Neural cell (in vitro differentiated cells): Measurements from ENCODE around the gene RNASEH2C. TPM values are rescaled to one million over a fixed set of nuclear protein-coding genes. Genes with fewer than 3 reads are reported as not detected.
"Not testable (repeated sequence)": the region's sequence is repeated elsewhere in the genome, so short reads cannot be mapped to it uniquely, and the experiment has no call there.

Experiments used
- H2AFZ ChIP-seq: fragments of 200-600, 300-800 bp; sonication (generic), shearing (Covaris generic); 2 replicates; pipeline ENCODE4 v1.6.0; 2014; ENCODE audit warnings: low read depth, mild to moderate bottlenecking, antibody characterized with exemption, low read length, moderate library complexity
- H3F3A ChIP-seq: fragments of 200-600 bp; shearing (Covaris generic); 2 replicates; pipeline ENCODE4 v1.6.1; 2016; ENCODE audit warnings: mild to moderate bottlenecking, moderate library complexity, mixed read lengths, antibody characterized with exemption, low read length; ENCODE audit not compliant: insufficient read depth, poor library complexity, severe bottlenecking
- H3K27ac ChIP-seq: fragments of 200-600, 300-800 bp; sonication (generic), shearing (Covaris generic); 2 replicates; pipeline ENCODE4 v1.5.1; 2014; ENCODE audit warnings: mild to moderate bottlenecking, low read length, moderate library complexity
- H3K27me3 ChIP-seq: fragments of 300-800, 200-600 bp; sonication (generic), shearing (Covaris generic); 2 replicates; pipeline ENCODE4 v1.6.0; 2014; ENCODE audit warnings: mild to moderate bottlenecking, low read depth, low read length, moderate library complexity; ENCODE audit not compliant: insufficient read depth
- H3K36me3 ChIP-seq: fragments of 300-800, 200-600 bp; sonication (generic), shearing (Covaris generic); 2 replicates; pipeline ENCODE4 v1.5.1; 2014; ENCODE audit warnings: mild to moderate bottlenecking, antibody characterized with exemption, low read length, moderate library complexity; ENCODE audit not compliant: insufficient read depth
- H3K4me2 ChIP-seq: fragments of 300-800, 200-600 bp; sonication (generic), shearing (Covaris generic); 2 replicates; pipeline ENCODE4 v1.6.0; 2014; ENCODE audit warnings: mild to moderate bottlenecking, low read length
- H3K4me3 ChIP-seq: fragments of 300-800, 200-600 bp; sonication (generic), shearing (Covaris generic); 2 replicates; pipeline ENCODE4 v1.5.1; 2014; ENCODE audit warnings: mild to moderate bottlenecking, low read length, moderate library complexity
- H3K79me2 ChIP-seq: fragments of 200-600 bp; shearing (Covaris generic); replicated peaks from 2 replicates; pipeline ENCODE4 v1.6.0; 2014; ENCODE audit warnings: mild to moderate bottlenecking, low read length, moderate library complexity; ENCODE audit not compliant: insufficient read depth
- H3K9ac ChIP-seq: fragments of 300-800, 200-600 bp; sonication (generic), shearing (Covaris generic); 2 replicates; pipeline ENCODE4 v1.6.1; 2016; ENCODE audit warnings: mild to moderate bottlenecking, low read length, mixed read lengths
- H3K9me2 ChIP-seq: fragments of 200-600 bp; shearing (Covaris generic); 2 replicates; pipeline ENCODE4 v1.6.1; 2016; ENCODE audit warnings: mild to moderate bottlenecking, low read length, mixed read lengths; ENCODE audit not compliant: insufficient read depth
- H3K9me3 ChIP-seq: fragments of 200-600, 300-800 bp; sonication (generic), shearing (Covaris generic); 2 replicates; pipeline ENCODE4 v1.6.1; 2016; ENCODE audit warnings: mild to moderate bottlenecking, mixed run types, low read length, moderate library complexity, mixed read lengths
- H4K20me1 ChIP-seq: fragments of 200-600 bp; shearing (Covaris generic); 2 replicates; pipeline ENCODE4 v1.6.1; 2016; ENCODE audit warnings: mild to moderate bottlenecking, mixed run types; ENCODE audit not compliant: insufficient read depth
- CTCF ChIP-seq: fragments of 450-650 bp; IDR thresholded peaks from 2 replicates; pipeline ENCODE4 v1.5.1; 2014; ENCODE audit warnings: antibody characterized with exemption, mild to moderate bottlenecking, moderate library complexity; ENCODE audit not compliant: poor library complexity, severe bottlenecking
- EP300 ChIP-seq: fragments of 450-650 bp; conservative IDR thresholded peaks from 2 replicates; pipeline ENCODE4 v1.6.1; 2014; ENCODE audit warnings: antibody characterized with exemption, mild to moderate bottlenecking, moderate library complexity; ENCODE audit not compliant: poor library complexity, severe bottlenecking
- EZH2 ChIP-seq: fragments of 200-600, 300-800 bp; shearing (Covaris generic), sonication (generic); IDR thresholded peaks from 2 replicates; pipeline ENCODE4 v1.6.1; 2014; ENCODE audit warnings: antibody characterized with exemption, low read length, borderline replicate concordance, mild to moderate bottlenecking; ENCODE audit not compliant: insufficient read depth, poor library complexity, severe bottlenecking
- MXI1 ChIP-seq: fragments of 450-650 bp; conservative IDR thresholded peaks from 2 replicates; pipeline ENCODE4 v1.6.1; 2014; ENCODE audit warnings: antibody characterized with exemption, mild to moderate bottlenecking; ENCODE audit not compliant: poor library complexity, severe bottlenecking
- POLR2AphosphoS5 ChIP-seq: IDR thresholded peaks from 2 replicates; pipeline ENCODE4 v1.6.1; 2012
- RAD21 ChIP-seq: fragments of 450-650 bp; conservative IDR thresholded peaks from 2 replicates; pipeline ENCODE4 v1.6.1; 2014; ENCODE audit warnings: antibody characterized with exemption, mild to moderate bottlenecking, moderate library complexity
- REST ChIP-seq: IDR thresholded peaks from 2 replicates; pipeline ENCODE4 v1.6.1; 2012; ENCODE audit warnings: borderline replicate concordance
- SMC3 ChIP-seq: fragments of 450-650 bp; conservative IDR thresholded peaks from 2 replicates; pipeline ENCODE4 v1.6.1; 2014; ENCODE audit warnings: antibody characterized with exemption, mild to moderate bottlenecking, moderate library complexity; ENCODE audit not compliant: poor library complexity
- TAF1 ChIP-seq: IDR thresholded peaks from 2 replicates; pipeline ENCODE4 v1.6.1; 2012; ENCODE audit warnings: low read depth
- polyA plus RNA-seq: library from polyadenylated mRNA; depleted of rRNA; stranded (reverse); fragments of >200 nt; gene quantifications from 2 replicates; pipeline ENCODE4 v1.2.3, GENCODE V29; 2014

Gene RNASEH2C
- polyA plus RNA-seq, 1 donor from 2014 or later: 38.4 TPM

- Histone ChIP-seq H3K79me2 (peaks cover 12% of the 10 kb centered on the region), H4K20me1 (no peaks in the 10 kb centered on the region), H3K9me2 (no peaks in the 10 kb centered on the region), H3K9ac (no peak overlapping the region), H3K4me2 (no peak overlapping the region), H3K9me3 (no peaks in the 10 kb centered on the region), H2AFZ (no peak overlapping the region), H3K27ac (no peak overlapping the region), H3K36me3 (peaks cover 2% of the 10 kb centered on the region), H3F3A (no peaks in the 10 kb centered on the region), H3K27me3 (no peaks in the 10 kb centered on the region), H3K4me3 (no peak overlapping the region)
- TF ChIP-seq POLR2AphosphoS5 (no peak), EZH2 (no peak), TAF1 (no peak), RAD21 (no peak), EP300 (no peak), SMC3 (no peak), REST (no peak)
Observed at GRCh38 chr11:65709661-65710060, 10.9 kb downstream of the RNASEH2C start.

GRCh38 chr11:65708451-65708850, 12.1 kb downstream of the RNASEH2C start:
- Histone ChIP-seq H3K4me2 (no peak overlapping the region), H4K20me1 (no peaks in the 10 kb centered on the region), H3K36me3 (no peaks in the 10 kb centered on the region), H3K79me2 (peaks cover 10% of the 10 kb centered on the region), H3K27me3 (no peaks in the 10 kb centered on the region), H3K9ac (no peak overlapping the region), H2AFZ (no peak overlapping the region), H3K4me3 (no peak overlapping the region), H3K9me2 (no peaks in the 10 kb centered on the region), H3K9me3 (no peaks in the 10 kb centered on the region), H3F3A (no peaks in the 10 kb centered on the region), H3K27ac (no peak overlapping the region)
- no peak for TF ChIP-seq REST
- no peak for TF ChIP-seq TAF1
- TF ChIP-seq EP300: no peak
- TF ChIP-seq POLR2AphosphoS5: no peak
- no peak for TF ChIP-seq RAD21
- no peak for TF ChIP-seq CTCF
- no peak for TF ChIP-seq MXI1
- TF ChIP-seq EZH2: no peak

DNA sequence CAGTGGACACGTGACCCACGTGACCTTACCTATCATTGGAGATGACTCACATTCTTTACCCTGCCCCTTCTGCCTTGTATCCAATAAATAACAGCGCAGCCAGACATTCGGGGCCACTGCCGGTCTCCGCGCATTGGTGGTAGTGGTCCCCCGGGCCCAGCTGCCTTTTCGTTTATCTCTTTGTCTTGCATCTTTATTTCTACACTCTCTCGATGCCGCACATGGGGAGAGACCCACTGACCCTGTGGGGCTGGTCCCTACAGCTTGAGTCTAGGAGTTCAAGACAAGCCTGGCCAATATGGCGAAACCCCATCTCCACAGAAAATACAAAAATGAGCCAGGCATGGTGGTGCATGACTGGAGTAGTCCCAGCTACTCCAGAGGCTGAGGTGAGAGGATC, 13.6 kb downstream of the RNASEH2C start:
- H3K27me3 ChIP-seq, H3K4me3 ChIP-seq, H4K20me1 ChIP-seq, H3K9ac ChIP-seq, H3K9me2 ChIP-seq, H3F3A ChIP-seq, H3K9me3 ChIP-seq, H3K4me2 ChIP-seq, H2AFZ ChIP-seq, H3K27ac ChIP-seq, H3K79me2 ChIP-seq, H3K36me3 ChIP-seq: not testable (repeated sequence)
